ENCODE results near the gene SPAG5. TPM values are rescaled to one million over a fixed set of nuclear protein-coding genes. Genes with fewer than 3 reads are reported as not detected.

SPAG5 gene
- total and polyA plus RNA-seq, 4 donors: 10.6 to 41.8 (median 12.8) TPM

DNA sequence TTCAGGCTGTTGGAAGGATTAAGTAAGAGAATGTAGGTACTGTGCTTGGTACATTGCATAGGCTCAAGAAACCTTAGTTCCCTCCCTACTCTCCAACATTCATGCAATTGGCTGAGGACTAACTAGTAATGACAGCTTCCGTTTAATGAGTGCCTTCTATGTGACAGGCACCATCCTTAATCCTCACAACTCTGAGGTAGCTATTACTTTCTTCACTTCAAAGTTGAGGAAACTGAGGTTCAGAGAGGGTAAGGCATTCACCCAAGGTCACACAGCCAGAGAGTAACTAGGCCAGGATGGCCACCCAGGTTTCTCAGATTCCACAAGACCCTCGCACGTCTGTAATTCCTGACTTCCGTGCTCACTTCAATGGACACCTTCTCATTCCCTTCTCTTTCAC lies 68.6 kb downstream of the SPAG5 start:
- WGBS: 88% methylated on average over 4 of the region's 4 CpGs
- H3K4me1 ChIP-seq (ENCODE audit: control insufficient read depth in 4 of 4, insufficient read depth in 4 of 4, low read length in 3 of 4): no peaks in the 10 kb centered on the region
- no peak for TF ChIP-seq YY1 (IDR thresholded peaks at IDR 0.05)
- TF ChIP-seq TAF1 (conservative IDR thresholded peaks at IDR 0.05): no peak
- TF ChIP-seq RXRA (IDR thresholded peaks at IDR 0.05): no peak
- TF ChIP-seq MAX (IDR thresholded peaks at IDR 0.05): no peak
- no peak for TF ChIP-seq JUND (IDR thresholded peaks at IDR 0.05)
- no peaks in the 10 kb centered on the region for H3K27me3 ChIP-seq (ENCODE audit: control insufficient read depth in 4 of 4, insufficient read depth in 4 of 4, low read length in 3 of 4)
- H3K9me3 ChIP-seq (ENCODE audit: control insufficient read depth in 4 of 4, low read length in 3 of 4): no peaks in the 10 kb centered on the region
- H3K36me3 ChIP-seq (ENCODE audit: control insufficient read depth in 4 of 4, insufficient read depth in 3 of 4, low read depth in 1 of 4, low read length in 3 of 4): no peaks in the 10 kb centered on the region
- no peak overlapping the region for H3K27ac ChIP-seq (ENCODE audit: low read depth in 1 of 2, low read length in 2 of 2)
- H3K4me3 ChIP-seq (ENCODE audit: low read depth in 1 of 3, low read length in 3 of 3): no peak overlapping the region
- no peak for DNase-seq (ENCODE audit: low spot score)
- no peak overlapping the region for H3K9ac ChIP-seq (ENCODE audit: low read depth in 1 of 2, low read length in 2 of 2)

DNA sequence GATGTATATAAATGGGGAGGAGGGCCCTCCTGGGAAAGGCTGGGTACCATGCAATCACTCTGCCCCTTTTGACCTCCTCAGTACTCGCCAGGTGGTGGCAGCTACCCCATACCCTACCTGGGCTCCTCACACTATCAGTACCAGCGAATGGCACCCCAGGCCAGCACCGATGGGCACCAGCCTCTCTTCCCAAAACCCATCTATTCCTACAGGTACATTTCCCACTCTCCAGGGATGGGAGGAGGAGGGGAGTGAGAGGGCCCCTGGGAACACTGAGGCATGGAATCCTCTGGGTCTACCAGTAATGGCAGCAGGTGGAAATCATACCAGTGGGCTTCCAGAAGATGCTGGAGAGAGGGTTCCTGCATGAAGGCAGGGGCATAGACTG lies 69.8 kb downstream of the SPAG5 start:
- 88% methylated on average over 3 of the region's 3 CpGs for WGBS

More for the DNA sequence above, 69.8 kb downstream of the SPAG5 start:
- Histone ChIP-seq H3K27me3 (ENCODE audit: control insufficient read depth in 4 of 4, insufficient read depth in 4 of 4, low read length in 3 of 4) (no peaks in the 10 kb centered on the region), H3K9me3 (ENCODE audit: control insufficient read depth in 4 of 4, low read length in 3 of 4) (no peaks in the 10 kb centered on the region), H3K27ac (ENCODE audit: low read depth in 1 of 2, low read length in 2 of 2) (no peak overlapping the region), H3K36me3 (ENCODE audit: control insufficient read depth in 4 of 4, insufficient read depth in 3 of 4, low read depth in 1 of 4, low read length in 3 of 4) (no peaks in the 10 kb centered on the region), H3K4me3 (ENCODE audit: low read depth in 1 of 3, low read length in 3 of 3) (no peak overlapping the region), H3K4me1 (ENCODE audit: control insufficient read depth in 4 of 4, insufficient read depth in 4 of 4, low read length in 3 of 4) (no peaks in the 10 kb centered on the region), H3K9ac (ENCODE audit: low read depth in 1 of 2, low read length in 2 of 2) (no peak overlapping the region)
- no peak for DNase-seq (ENCODE audit: low spot score)
- no peak for TF ChIP-seq FOXA1 (IDR thresholded peaks at IDR 0.05)
- no peak for TF ChIP-seq TAF1 (conservative IDR thresholded peaks at IDR 0.05)
- TF ChIP-seq, protein P1, sequence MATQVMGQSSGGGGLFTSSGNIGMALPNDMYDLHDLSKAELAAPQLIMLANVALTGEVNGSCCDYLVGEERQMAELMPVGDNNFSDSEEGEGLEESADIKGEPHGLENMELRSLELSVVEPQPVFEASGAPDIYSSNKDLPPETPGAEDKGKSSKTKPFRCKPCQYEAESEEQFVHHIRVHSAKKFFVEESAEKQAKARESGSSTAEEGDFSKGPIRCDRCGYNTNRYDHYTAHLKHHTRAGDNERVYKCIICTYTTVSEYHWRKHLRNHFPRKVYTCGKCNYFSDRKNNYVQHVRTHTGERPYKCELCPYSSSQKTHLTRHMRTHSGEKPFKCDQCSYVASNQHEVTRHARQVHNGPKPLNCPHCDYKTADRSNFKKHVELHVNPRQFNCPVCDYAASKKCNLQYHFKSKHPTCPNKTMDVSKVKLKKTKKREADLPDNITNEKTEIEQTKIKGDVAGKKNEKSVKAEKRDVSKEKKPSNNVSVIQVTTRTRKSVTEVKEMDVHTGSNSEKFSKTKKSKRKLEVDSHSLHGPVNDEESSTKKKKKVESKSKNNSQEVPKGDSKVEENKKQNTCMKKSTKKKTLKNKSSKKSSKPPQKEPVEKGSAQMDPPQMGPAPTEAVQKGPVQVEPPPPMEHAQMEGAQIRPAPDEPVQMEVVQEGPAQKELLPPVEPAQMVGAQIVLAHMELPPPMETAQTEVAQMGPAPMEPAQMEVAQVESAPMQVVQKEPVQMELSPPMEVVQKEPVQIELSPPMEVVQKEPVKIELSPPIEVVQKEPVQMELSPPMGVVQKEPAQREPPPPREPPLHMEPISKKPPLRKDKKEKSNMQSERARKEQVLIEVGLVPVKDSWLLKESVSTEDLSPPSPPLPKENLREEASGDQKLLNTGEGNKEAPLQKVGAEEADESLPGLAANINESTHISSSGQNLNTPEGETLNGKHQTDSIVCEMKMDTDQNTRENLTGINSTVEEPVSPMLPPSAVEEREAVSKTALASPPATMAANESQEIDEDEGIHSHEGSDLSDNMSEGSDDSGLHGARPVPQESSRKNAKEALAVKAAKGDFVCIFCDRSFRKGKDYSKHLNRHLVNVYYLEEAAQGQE (IDR thresholded peaks at IDR 0.05): no peak
- TF ChIP-seq GABPA (IDR thresholded peaks at IDR 0.05 in 1 of 2, conservative IDR thresholded peaks at IDR 0.05 in 1 of 2): no peak
- TF ChIP-seq HNF4G (IDR thresholded peaks at IDR 0.05): no peak
- TF ChIP-seq ZBTB33 (IDR thresholded peaks at IDR 0.05): no peak
- TF ChIP-seq RXRA (IDR thresholded peaks at IDR 0.05): no peak
- no peak for TF ChIP-seq FOXA2 (IDR thresholded peaks at IDR 0.05)
- TF ChIP-seq, protein P2, sequence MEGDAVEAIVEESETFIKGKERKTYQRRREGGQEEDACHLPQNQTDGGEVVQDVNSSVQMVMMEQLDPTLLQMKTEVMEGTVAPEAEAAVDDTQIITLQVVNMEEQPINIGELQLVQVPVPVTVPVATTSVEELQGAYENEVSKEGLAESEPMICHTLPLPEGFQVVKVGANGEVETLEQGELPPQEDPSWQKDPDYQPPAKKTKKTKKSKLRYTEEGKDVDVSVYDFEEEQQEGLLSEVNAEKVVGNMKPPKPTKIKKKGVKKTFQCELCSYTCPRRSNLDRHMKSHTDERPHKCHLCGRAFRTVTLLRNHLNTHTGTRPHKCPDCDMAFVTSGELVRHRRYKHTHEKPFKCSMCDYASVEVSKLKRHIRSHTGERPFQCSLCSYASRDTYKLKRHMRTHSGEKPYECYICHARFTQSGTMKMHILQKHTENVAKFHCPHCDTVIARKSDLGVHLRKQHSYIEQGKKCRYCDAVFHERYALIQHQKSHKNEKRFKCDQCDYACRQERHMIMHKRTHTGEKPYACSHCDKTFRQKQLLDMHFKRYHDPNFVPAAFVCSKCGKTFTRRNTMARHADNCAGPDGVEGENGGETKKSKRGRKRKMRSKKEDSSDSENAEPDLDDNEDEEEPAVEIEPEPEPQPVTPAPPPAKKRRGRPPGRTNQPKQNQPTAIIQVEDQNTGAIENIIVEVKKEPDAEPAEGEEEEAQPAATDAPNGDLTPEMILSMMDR (IDR thresholded peaks at IDR 0.05; ENCODE audit: low read depth, low read length, missing input control): no peak
- no peak for TF ChIP-seq NR2F2 (IDR thresholded peaks at IDR 0.05)
- TF ChIP-seq RAD21 (IDR thresholded peaks at IDR 0.05): no peak
- no peak for TF ChIP-seq EGR1 (IDR thresholded peaks at IDR 0.05; ENCODE audit: low read depth in 2 of 2)
- no peak for TF ChIP-seq HNF4A (conservative IDR thresholded peaks at IDR 0.05)
- TF ChIP-seq SP1 (IDR thresholded peaks at IDR 0.05): no peak
- TF ChIP-seq YY1 (IDR thresholded peaks at IDR 0.05): no peak
- no peak for TF ChIP-seq JUND (IDR thresholded peaks at IDR 0.05)
- no peak for TF ChIP-seq MAX (IDR thresholded peaks at IDR 0.05)
- TF ChIP-seq, protein P3, sequence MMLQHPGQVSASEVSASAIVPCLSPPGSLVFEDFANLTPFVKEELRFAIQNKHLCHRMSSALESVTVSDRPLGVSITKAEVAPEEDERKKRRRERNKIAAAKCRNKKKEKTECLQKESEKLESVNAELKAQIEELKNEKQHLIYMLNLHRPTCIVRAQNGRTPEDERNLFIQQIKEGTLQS (IDR thresholded peaks at IDR 0.05): no peak

All from liver (tissue), 9 donors.